Mononuclear cell (primary cell): ENCODE results near the gene P2RY12. TPM values are rescaled to one million over a fixed set of nuclear protein-coding genes. Genes with fewer than 3 reads are reported as not detected.

ENCODE experiments used
- H3K27me3 ChIP-seq: 2 replicates; pipeline ENCODE4 v1.6.0; 2011; ENCODE audit warnings: low read length, control low read depth; ENCODE audit not compliant: insufficient read depth
- H3K4me1 ChIP-seq: 2 replicates; pipeline ENCODE4 v1.5.1; 2011; ENCODE audit warnings: mild to moderate bottlenecking, low read length, control low read depth; ENCODE audit not compliant: insufficient read depth
- H3K4me3 ChIP-seq: 2 replicates; pipeline ENCODE4 v1.5.1; 2011; ENCODE audit warnings: mild to moderate bottlenecking, low read length, moderate library complexity
- H3K9me3 ChIP-seq: 2 replicates; pipeline ENCODE4 v1.5.1; 2011; ENCODE audit warnings: low read depth, mild to moderate bottlenecking, control low read depth, low read length
- total RNA-seq: library from RNA; depleted of rRNA; stranded (reverse); fragments of >200 nt; gene quantifications from one replicate; pipeline ENCODE4 v1.2.3, GENCODE V29; 2012

The P2RY12 gene
- total RNA-seq, 1 donor: 14.1 TPM

DNA sequence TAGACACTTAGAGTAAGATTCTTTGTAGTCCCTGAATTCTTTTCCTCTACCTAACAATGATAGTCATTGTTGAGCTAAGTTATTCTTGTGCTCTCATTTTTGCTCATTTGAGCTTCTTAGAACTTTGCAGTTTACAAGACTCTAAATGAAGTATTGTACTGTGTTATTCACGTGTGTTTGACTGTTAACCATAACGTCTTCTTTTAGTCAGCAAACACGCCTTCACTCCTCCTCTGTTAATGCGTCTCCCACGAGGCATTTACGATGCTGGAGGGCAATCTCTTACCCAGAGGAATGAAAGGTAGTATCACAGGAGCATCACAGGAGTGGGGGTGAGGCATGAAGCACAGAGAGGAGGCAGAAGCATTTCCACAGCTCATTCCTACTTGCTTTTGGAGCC, 91.4 kb downstream of the P2RY12 start:
- Histone ChIP-seq H3K27me3 (no peaks in the 10 kb centered on the region), H3K4me1 (no peaks in the 10 kb centered on the region), H3K9me3 (no peaks in the 10 kb centered on the region), H3K4me3 (no peak overlapping the region)

- H3K9me3 ChIP-seq: no peaks in the 10 kb centered on the region
- H3K4me3 ChIP-seq: no peak overlapping the region
- no peaks in the 10 kb centered on the region for H3K27me3 ChIP-seq
- no peaks in the 10 kb centered on the region for H3K4me1 ChIP-seq
Measured at GRCh38 chr3:151290673-151291072, 93.9 kb downstream of the P2RY12 start.

GRCh38 chr3:151289445-151289844, 95.1 kb downstream of the P2RY12 start:
- Histone ChIP-seq H3K27me3 (no peaks in the 10 kb centered on the region), H3K9me3 (no peaks in the 10 kb centered on the region), H3K4me1 (no peaks in the 10 kb centered on the region), H3K4me3 (no peak overlapping the region)

Other genes starting within 250 kb of the P2RY12 start
- gene GPR171, start 181.5 kb downstream of the P2RY12 start, total RNA-seq: 10.6 TPM
- 2.3 TPM for gene P2RY14, start 106.2 kb downstream of the P2RY12 start, total RNA-seq
- gene GPR87, start 67.9 kb downstream of the P2RY12 start, total RNA-seq: not detected
- gene P2RY13, start 55.2 kb downstream of the P2RY12 start, total RNA-seq: 14.9 TPM
- 0.10 TPM for gene IGSF10, start 76.3 kb upstream of the P2RY12 start, total RNA-seq